Measurements from ENCODE around the gene MUSTN1.

- no peak for TF ChIP-seq POLR2AphosphoS5 (IDR thresholded peaks at IDR 0.05; ENCODE audit: low read depth, low read length)
- no peak for TF ChIP-seq REST (IDR thresholded peaks at IDR 0.05; ENCODE audit: insufficient read depth in 1 of 2, low read depth in 2 of 2, low read length in 2 of 2)
- no peak for TF ChIP-seq TAF1 (IDR thresholded peaks at IDR 0.05; ENCODE audit: borderline replicate concordance, insufficient read depth, low read length)
These were observed 16.5 kb upstream of the MUSTN1 start for GRCh38 chr3:52851348-52851747.

Data from PFSK-1 (cell line).